HepG2 (cell line): ENCODE measurements around the gene CYP2W1. TPM values are rescaled to one million over a fixed set of nuclear protein-coding genes. Genes with fewer than 3 reads are reported as not detected.
A peak's percentile ranks its signal among the peaks of the same experiment; 100 is the strongest.

Experiments used
- HNF4A ChIP-seq: sonication (generic); formaldehyde crosslinking; IDR thresholded peaks from 2 replicates; pipeline ENCODE4 v1.4.0; 2020; ENCODE audit warnings: missing genetic modification reagents
- TCF7L2 ChIP-seq: IDR thresholded peaks from 2 replicates; pipeline ENCODE4 v1.6.1; 2011; ENCODE audit warnings: mild to moderate bottlenecking, low read depth, low read length, moderate library complexity
- ZFP36L2 ChIP-seq: sonication (generic); formaldehyde crosslinking; IDR thresholded peaks from 2 replicates; pipeline ENCODE4 v1.4.0; 2020; ENCODE audit warnings: missing genetic modification reagents
- ZNF230 ChIP-seq: sonication (generic); formaldehyde crosslinking; IDR thresholded peaks from 2 replicates; pipeline ENCODE4 v1.4.0; 2020; ENCODE audit warnings: mild to moderate bottlenecking, missing genetic modification reagents
- ZNF282 ChIP-seq: fragments of 450-650 bp; IDR thresholded peaks from 2 replicates; pipeline ENCODE4 v1.6.1; 2018; ENCODE audit not compliant: partially characterized antibody
- ZNF569 ChIP-seq: sonication (generic); formaldehyde crosslinking; IDR thresholded peaks from 2 replicates; pipeline ENCODE4 v1.5.0; 2020; ENCODE audit warnings: mild to moderate bottlenecking, missing genetic modification reagents, moderate library complexity, borderline replicate concordance
- ZSCAN22 ChIP-seq: sonication (generic); formaldehyde crosslinking; IDR thresholded peaks from 2 replicates; pipeline ENCODE4 v1.4.0; 2020; ENCODE audit warnings: mild to moderate bottlenecking, missing genetic modification reagents
- polyA plus RNA-seq, 8 experiments: library from polyadenylated mRNA; depleted of rRNA in 3 of 8; stranded (reverse) in 7 of 8; unstranded in 1 of 8; fragments of >200 nt; fragmentation: Illumina TruSeq in 4 of 8; extraction: Trizol in 4 of 8; gene quantifications; 2 replicates each; pipeline versions ENCODE4 v1.2.1 to v1.2.3, GENCODE V29; 2011 to 2016; ENCODE audit warnings: low read depth in 4 of 8, missing spikeins in 1 of 8, mixed read lengths in 1 of 8; ENCODE audit not compliant: insufficient read depth in 1 of 8
- total RNA-seq, 5 experiments: library from RNA; depleted of rRNA; stranded (reverse); fragments of >200 nt; fragmentation: Illumina TruSeq; extraction: Trizol; gene quantifications; 2 replicates each; pipeline ENCODE4 v1.2.3, GENCODE V29; 2016; ENCODE audit warnings: low read depth in 1 of 5
- TF ChIP-seq, protein P1 (sequence below): sonication (generic); formaldehyde crosslinking; conservative IDR thresholded peaks from 2 replicates; pipeline ENCODE4 v1.4.0; 2020; ENCODE audit warnings: mild to moderate bottlenecking, missing genetic modification reagents, moderate library complexity
- TF ChIP-seq, protein P2 (sequence below), 2 experiments: IDR thresholded peaks; 2 replicates each; pipeline ENCODE4 v1.6.1; 2011 to 2012; ENCODE audit warnings: low read length in 2 of 2, borderline replicate concordance in 1 of 2, low read depth in 1 of 2, mild to moderate bottlenecking in 1 of 2, moderate library complexity in 1 of 2
- TF ChIP-seq, protein P3 (sequence below): sonication (generic); formaldehyde crosslinking; IDR thresholded peaks from 2 replicates; pipeline ENCODE4 v1.4.0; 2020; ENCODE audit warnings: mild to moderate bottlenecking, low read depth, missing genetic modification reagents
- TF ChIP-seq, protein P4 (sequence below): sonication (generic); formaldehyde crosslinking; IDR thresholded peaks from 2 replicates; pipeline ENCODE4 v1.4.0; 2020; ENCODE audit warnings: missing genetic modification reagents

The CYP2W1 gene
- total and polyA plus RNA-seq, 2 of the 13 experiments (the other 11 are each of a cell fraction or from before 2014, with no cell fraction given): 19.5 to 31.7 TPM

DNA sequence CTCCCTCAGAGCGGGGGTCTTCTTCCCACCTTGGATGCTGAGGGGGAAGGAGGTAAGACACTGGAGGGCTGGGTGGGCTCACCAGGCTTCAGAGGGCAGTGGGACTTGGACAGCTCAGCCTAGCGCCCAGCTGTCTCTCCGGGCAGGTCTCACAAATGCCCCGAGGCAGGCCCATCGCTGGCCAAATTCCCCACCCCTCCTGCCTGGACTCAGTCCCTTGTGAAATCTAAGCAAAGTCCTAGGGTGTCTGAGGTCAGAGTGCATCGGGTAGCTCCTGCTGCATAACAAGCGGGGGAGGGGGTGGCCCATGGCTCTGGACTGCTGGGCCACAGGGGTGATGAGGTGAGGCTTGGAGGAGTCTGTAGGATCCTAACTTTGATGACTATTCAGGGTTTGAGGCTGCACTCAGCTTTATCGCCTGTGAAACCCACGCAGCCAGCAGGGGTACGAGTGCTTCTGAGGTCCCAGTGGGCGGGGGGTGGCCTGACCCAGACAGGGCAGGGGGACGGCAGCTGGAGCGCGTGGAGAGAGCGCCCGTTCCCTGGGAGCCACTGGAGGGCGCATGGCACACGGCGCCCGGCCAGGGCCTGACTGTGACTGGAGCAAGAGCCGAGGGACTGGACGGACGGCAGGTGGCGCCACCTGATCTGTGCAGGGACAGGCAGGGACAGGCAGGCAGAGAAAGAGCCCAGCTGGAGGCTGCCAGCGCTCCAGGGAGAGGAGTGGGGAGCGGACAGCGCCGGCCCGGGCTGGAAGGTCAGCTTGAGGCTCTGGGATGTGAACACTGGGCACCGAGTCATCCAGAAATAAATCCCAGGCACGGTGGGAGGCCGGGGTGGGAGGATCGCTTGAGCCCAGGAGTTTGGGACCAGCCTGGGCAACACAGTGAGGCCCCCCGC is 10.0 kb downstream of the CYP2W1 start (continued):
- TF ChIP-seq, protein P1, sequence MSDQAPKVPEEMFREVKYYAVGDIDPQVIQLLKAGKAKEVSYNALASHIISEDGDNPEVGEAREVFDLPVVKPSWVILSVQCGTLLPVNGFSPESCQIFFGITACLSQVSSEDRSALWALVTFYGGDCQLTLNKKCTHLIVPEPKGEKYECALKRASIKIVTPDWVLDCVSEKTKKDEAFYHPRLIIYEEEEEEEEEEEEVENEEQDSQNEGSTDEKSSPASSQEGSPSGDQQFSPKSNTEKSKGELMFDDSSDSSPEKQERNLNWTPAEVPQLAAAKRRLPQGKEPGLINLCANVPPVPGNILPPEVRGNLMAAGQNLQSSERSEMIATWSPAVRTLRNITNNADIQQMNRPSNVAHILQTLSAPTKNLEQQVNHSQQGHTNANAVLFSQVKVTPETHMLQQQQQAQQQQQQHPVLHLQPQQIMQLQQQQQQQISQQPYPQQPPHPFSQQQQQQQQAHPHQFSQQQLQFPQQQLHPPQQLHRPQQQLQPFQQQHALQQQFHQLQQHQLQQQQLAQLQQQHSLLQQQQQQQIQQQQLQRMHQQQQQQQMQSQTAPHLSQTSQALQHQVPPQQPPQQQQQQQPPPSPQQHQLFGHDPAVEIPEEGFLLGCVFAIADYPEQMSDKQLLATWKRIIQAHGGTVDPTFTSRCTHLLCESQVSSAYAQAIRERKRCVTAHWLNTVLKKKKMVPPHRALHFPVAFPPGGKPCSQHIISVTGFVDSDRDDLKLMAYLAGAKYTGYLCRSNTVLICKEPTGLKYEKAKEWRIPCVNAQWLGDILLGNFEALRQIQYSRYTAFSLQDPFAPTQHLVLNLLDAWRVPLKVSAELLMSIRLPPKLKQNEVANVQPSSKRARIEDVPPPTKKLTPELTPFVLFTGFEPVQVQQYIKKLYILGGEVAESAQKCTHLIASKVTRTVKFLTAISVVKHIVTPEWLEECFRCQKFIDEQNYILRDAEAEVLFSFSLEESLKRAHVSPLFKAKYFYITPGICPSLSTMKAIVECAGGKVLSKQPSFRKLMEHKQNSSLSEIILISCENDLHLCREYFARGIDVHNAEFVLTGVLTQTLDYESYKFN (CRISPR knock-in tag): peak; percentile 92
- TF ChIP-seq ZNF230: peak; percentile 94
- TF ChIP-seq, protein P2, sequence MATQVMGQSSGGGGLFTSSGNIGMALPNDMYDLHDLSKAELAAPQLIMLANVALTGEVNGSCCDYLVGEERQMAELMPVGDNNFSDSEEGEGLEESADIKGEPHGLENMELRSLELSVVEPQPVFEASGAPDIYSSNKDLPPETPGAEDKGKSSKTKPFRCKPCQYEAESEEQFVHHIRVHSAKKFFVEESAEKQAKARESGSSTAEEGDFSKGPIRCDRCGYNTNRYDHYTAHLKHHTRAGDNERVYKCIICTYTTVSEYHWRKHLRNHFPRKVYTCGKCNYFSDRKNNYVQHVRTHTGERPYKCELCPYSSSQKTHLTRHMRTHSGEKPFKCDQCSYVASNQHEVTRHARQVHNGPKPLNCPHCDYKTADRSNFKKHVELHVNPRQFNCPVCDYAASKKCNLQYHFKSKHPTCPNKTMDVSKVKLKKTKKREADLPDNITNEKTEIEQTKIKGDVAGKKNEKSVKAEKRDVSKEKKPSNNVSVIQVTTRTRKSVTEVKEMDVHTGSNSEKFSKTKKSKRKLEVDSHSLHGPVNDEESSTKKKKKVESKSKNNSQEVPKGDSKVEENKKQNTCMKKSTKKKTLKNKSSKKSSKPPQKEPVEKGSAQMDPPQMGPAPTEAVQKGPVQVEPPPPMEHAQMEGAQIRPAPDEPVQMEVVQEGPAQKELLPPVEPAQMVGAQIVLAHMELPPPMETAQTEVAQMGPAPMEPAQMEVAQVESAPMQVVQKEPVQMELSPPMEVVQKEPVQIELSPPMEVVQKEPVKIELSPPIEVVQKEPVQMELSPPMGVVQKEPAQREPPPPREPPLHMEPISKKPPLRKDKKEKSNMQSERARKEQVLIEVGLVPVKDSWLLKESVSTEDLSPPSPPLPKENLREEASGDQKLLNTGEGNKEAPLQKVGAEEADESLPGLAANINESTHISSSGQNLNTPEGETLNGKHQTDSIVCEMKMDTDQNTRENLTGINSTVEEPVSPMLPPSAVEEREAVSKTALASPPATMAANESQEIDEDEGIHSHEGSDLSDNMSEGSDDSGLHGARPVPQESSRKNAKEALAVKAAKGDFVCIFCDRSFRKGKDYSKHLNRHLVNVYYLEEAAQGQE (IDR thresholded peaks at IDR 0.05; ENCODE audit: borderline replicate concordance in 1 of 2, low read depth in 1 of 2, low read length in 2 of 2): no peak
- TF ChIP-seq ZNF569: no peak
- peak; percentile 82 for TF ChIP-seq ZSCAN22
- TF ChIP-seq ZFP36L2 (CRISPR knock-in tag): no peak
- peak; percentile 94 for TF ChIP-seq HNF4A (CRISPR knock-in tag)
- no peak for TF ChIP-seq TCF7L2
- TF ChIP-seq, protein P3, sequence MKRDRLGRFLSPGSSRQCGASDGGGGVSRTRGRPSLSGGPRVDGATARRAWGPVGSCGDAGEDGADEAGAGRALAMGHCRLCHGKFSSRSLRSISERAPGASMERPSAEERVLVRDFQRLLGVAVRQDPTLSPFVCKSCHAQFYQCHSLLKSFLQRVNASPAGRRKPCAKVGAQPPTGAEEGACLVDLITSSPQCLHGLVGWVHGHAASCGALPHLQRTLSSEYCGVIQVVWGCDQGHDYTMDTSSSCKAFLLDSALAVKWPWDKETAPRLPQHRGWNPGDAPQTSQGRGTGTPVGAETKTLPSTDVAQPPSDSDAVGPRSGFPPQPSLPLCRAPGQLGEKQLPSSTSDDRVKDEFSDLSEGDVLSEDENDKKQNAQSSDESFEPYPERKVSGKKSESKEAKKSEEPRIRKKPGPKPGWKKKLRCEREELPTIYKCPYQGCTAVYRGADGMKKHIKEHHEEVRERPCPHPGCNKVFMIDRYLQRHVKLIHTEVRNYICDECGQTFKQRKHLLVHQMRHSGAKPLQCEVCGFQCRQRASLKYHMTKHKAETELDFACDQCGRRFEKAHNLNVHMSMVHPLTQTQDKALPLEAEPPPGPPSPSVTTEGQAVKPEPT (CRISPR knock-in tag): peak; percentile 82
- no peak for TF ChIP-seq ZNF282
- TF ChIP-seq, protein P4, sequence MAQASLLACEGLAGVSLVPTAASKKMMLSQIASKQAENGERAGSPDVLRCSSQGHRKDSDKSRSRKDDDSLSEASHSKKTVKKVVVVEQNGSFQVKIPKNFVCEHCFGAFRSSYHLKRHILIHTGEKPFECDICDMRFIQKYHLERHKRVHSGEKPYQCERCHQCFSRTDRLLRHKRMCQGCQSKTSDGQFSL: peak; percentile 79
- TF ChIP-seq, all 625 proteins: peak for 353
